HG03108 (cell line): ENCODE measurements around the gene RPRD1A.
"Not testable (repeated sequence)": the region's sequence is repeated elsewhere in the genome, so short reads cannot be mapped to it uniquely, and the experiment has no call there.

Experiments used
- ATAC-seq: cut with Tn5 transposase; IDR thresholded peaks from one replicate; pipeline ENCODE4 v1.9.1; 2021; ENCODE audit warnings: moderate library complexity; ENCODE audit not compliant: unreplicated experiment

Gene RPRD1A

GRCh38 chr18:36078751-36079529 is 11.6 kb upstream of the RPRD1A start:
- no peak for ATAC-seq

GRCh38 chr18:36077764-36078163 is 10.4 kb upstream of the RPRD1A start:
- ATAC-seq: not testable (repeated sequence)

DNA sequence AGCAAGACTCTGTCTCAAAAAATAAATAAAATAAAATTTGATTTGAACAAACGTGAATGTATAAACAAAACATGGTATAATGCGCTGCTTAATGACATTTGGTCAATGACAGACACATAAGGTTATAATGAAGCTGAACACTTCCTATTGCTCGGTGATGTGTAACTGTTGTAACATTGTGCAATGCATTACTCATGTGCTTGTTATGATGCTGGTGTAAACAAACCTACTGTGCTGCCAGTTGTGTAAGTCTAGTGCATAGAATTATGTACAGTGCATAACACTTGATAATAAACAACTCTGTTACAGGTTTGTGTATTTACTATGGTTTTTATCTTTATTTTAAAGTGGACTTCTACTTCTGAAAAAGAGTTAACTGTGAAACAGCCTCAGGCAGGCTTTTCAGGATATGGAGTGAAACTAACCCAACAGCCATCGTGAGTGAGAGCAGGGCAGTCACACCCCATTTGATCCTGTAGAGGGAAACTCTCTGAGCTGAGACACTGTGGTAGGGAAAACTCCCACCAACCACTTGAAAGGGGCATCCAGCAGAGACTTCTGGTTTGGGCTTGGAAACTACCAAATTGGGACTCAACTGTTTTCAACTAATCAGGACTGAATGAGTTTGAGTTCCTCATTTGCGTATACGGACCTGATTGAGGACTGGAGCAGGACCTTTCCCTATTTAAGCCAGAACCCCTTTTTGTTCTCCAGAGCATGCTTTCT is 8.7 kb upstream of the RPRD1A start:
- peak; percentile 56 for ATAC-seq

DNA sequence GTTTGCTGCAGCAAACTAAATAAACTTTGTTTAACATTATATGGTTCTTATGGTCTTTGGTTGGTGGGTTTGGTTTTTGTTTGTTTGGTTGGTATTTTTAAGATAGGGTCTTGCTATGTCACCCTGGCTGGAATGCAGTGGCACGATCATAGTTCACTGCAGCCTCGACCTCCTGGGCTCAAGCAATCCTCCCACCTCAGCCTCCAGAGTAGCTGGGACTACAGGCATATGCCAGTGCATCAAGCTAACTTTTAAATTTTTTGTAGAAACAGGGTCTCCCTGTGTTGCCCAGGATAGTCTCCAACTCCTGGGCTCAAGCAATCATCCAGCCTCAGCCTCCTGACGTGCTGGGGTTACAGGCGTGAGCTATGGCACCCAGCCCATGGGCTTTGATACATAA is 7.1 kb upstream of the RPRD1A start:
- ATAC-seq: no peak

DNA sequence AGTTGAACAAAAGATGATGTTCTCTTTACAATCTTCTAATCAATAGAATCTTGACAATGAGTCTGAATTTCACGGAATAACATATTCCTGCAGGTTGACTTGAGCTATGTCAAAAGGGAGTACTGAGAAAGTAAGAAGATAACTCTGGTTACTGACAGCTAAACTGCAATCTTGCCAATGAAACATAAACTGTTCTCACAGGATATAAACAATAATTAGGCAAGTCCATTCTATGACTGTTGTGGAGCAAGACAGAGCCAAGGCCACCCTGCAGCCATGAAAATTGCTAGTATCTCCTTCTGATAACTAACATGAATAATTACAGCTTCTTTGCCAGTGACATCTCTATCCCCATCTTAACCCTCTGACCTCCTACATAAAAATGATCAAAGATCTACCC is 6.3 kb upstream of the RPRD1A start:
- ATAC-seq: no peak

DNA sequence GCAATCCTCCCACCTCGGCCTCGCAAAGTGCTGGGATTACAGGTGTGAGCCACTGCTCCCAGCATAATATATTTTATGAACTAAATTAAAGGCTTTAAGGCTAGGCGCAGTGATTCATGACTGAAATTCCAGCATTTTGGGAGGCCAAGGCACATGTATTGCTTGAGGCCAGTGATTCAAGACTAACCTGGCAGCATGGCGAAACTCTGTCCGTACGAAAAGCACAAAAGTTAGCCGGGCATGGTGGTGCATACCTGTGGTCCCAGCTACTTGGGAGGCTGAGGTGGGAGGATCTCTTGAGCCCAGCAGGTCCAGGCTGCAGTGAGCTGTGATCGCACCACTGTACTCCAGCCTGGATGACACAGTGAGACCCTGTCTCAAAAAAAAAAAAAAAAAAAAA is 5.0 kb upstream of the RPRD1A start:
- not testable (repeated sequence) for ATAC-seq

DNA sequence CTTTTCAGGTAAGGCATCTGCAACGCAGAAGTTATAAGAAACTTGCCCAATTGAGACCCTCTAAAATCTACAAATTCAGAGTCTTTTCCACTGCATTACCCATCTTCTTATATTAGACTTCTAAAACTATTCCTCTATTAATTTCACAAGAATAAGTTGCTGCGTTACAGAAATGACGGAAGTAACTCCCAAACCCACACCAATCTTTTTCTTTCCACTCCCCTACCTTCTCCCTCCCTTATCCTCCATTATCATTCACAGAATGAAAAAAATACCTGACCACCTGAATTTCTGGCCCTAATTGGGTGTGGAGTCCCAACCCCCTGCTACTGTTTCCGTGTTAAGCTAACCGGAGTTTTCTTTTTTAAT is 689 bp downstream of the RPRD1A start:
- peak; percentile 5 for ATAC-seq

DNA sequence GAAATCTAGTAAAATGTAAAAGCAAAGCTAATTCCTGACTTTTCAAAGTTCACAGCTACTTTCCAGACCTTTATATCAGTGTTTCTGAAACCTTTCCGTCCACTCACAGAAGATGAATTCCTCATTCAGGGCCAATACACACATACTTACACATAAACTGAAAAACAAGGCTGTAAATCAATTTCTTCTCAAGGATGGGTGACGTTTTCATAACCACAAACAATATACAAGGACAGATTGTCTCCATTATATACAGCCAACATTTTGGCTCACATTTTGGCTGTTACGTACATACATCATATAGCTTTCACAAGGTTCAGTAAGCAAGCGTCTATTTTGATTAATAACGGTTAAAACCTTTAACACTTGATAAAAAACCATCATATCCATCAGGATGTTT is 1.4 kb downstream of the RPRD1A start:
- ATAC-seq: no peak

- ATAC-seq: not testable (repeated sequence)
Measured at GRCh38 chr18:36064809-36065079, 2.6 kb downstream of the RPRD1A start.

- ATAC-seq: no peak
Measured at GRCh38 chr18:36064027-36064808, 3.1 kb downstream of the RPRD1A start.

- no peak for ATAC-seq
Measured at GRCh38 chr18:36058674-36059073, 8.7 kb downstream of the RPRD1A start.

DNA sequence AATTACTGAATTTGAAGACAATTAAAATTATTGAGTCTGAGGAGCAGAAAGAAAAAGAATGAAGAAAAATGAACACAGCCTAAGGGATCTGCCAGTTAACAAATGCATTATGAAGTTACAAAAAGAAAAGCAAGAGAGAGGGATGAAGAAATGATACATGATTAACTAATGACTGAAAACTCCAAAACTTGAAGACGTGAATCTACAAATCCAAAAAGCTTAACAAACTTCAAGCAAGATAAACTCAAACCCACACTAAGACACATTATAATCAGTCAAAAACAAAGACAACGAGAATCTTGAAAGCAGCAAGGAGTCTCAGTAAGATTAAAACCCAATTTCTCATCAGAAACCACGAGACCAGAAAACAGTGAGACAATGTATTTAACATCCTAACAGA is 15.6 kb downstream of the RPRD1A start:
- ATAC-seq: no peak

DNA sequence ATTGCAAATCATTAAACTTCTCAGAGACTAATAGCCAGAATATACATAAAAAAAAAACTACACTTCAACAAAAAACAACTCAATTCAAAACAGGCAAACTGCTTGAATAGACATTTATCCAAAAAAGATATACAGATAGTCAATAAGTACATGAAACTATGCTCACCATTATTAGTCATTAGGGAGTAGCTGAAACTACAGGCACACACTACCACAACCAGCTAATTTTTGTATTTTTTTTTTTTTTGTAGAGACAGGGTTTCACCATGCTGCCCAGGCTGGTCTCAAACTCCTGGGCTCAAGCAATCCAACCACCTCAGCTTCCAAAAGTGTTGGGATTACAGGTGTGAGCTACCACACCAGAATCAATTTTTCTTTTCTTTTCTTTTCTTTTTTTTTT is 16.9 kb downstream of the RPRD1A start:
- ATAC-seq: no peak

GRCh38 chr18:36047521-36047920 is 19.8 kb downstream of the RPRD1A start:
- no peak for ATAC-seq

GRCh38 chr18:36046898-36047297 is 20.5 kb downstream of the RPRD1A start:
- no peak for ATAC-seq

- no peak for ATAC-seq
Measured at GRCh38 chr18:36045241-36045991, 21.9 kb downstream of the RPRD1A start.

DNA sequence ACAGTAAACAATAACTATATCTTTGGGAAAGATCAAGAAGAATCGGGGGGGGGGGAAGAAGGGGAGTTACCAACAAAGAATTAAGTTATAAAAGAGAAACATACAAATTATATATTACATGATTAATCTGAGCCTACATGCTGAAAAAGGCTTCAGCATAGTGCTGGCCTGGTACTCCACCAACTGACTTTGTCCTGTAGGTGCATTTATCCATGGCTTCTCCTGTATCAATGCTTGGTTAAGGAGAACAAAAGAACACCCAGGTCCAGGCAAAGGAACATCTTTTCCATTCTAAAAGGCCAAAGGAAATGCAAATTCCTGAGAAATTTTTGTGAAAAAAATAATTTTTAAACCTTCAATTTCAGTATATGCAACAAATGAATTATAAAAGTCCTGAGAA is 24.2 kb downstream of the RPRD1A start:
- no peak for ATAC-seq

DNA sequence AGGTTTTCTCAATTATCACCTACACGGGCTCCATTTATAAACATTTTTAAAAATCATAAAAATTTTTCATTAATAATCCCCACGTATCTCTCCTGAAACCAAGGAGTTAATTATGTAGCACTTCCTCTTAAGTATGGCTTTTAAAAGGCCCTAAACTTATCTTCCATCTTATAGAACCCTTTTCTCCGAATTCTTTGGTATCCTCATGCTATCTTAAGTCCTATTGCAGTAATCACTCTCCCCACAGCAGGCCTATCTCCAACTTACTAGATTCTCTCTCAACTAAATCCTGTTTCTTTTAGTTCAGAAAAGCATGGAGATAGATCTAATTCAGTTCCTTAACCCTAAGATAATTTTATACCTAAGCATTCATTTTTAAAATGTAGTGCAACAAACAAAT is 26.2 kb downstream of the RPRD1A start:
- no peak for ATAC-seq

GRCh38 chr18:36038102-36038663 is 29.2 kb downstream of the RPRD1A start:
- ATAC-seq: no peak

- no peak for ATAC-seq
Measured at GRCh38 chr18:36035253-36035652, 32.1 kb downstream of the RPRD1A start.

GRCh38 chr18:36034299-36034895 is 33.0 kb downstream of the RPRD1A start:
- ATAC-seq: no peak
